ENCODE data around the gene EVL.
A peak's percentile ranks its signal among the peaks of the same experiment; 100 is the strongest.
"Not testable (repeated sequence)": the region's sequence is repeated elsewhere in the genome, so short reads cannot be mapped to it uniquely, and the experiment has no call there.

Gene EVL

GRCh38 chr14:100147691-100148464, 82.7 kb downstream of the EVL start:
- no peak for DNase-seq (ENCODE audit: low spot score)

GRCh38 chr14:100148837-100149731, 83.9 kb downstream of the EVL start:
- DNase-seq (ENCODE audit: low spot score), result no peak

GRCh38 chr14:100149851-100150611, 84.8 kb downstream of the EVL start:
- no peak for DNase-seq (ENCODE audit: low spot score)

- no peak for DNase-seq (ENCODE audit: low spot score)
These were observed 85.8 kb downstream of the EVL start for GRCh38 chr14:100150932-100151587.

- no peak for DNase-seq (ENCODE audit: low spot score)
These were observed 86.9 kb downstream of the EVL start for GRCh38 chr14:100152091-100152490.

GRCh38 chr14:100153560-100153959, 88.3 kb downstream of the EVL start:
- no peak for DNase-seq (ENCODE audit: low spot score)

- peak; percentile 50 for DNase-seq (ENCODE audit: low spot score)
These were observed 89.9 kb downstream of the EVL start for GRCh38 chr14:100155049-100155621.

- no peak for DNase-seq (ENCODE audit: low spot score)
These were observed 90.8 kb downstream of the EVL start for GRCh38 chr14:100155756-100156616.

- DNase-seq (ENCODE audit: low spot score), result no peak
These were observed 91.6 kb downstream of the EVL start for GRCh38 chr14:100156776-100157175.

GRCh38 chr14:100157548-100158232, 92.5 kb downstream of the EVL start:
- DNase-seq (ENCODE audit: low spot score), result not testable (repeated sequence)

- no peak for DNase-seq (ENCODE audit: low spot score)
These were observed 93.4 kb downstream of the EVL start for GRCh38 chr14:100158566-100159093.

- DNase-seq (ENCODE audit: low spot score), result peak; percentile 58
These were observed 94.1 kb downstream of the EVL start, which contains the start of gene DEGS2 for GRCh38 chr14:100159094-100159864. Gene DEGS2 (minus strand): TSS chr14:100159645. CDS start chr14:100159587, 58 bp downstream.

- DNase-seq (ENCODE audit: low spot score), result peak; percentile 16
These were observed 94.8 kb downstream of the EVL start for GRCh38 chr14:100159865-100160533.

GRCh38 chr14:100160534-100160916, 95.3 kb downstream of the EVL start:
- DNase-seq (ENCODE audit: low spot score), result no peak

- DNase-seq (ENCODE audit: low spot score), result no peak
These were observed 100.2 kb downstream of the EVL start for GRCh38 chr14:100165376-100165775.

GRCh38 chr14:100165831-100166440, 100.7 kb downstream of the EVL start:
- DNase-seq (ENCODE audit: low spot score), result no peak

GRCh38 chr14:100168506-100168905, 103.3 kb downstream of the EVL start:
- no peak for DNase-seq (ENCODE audit: low spot score)

- DNase-seq (ENCODE audit: low spot score), result no peak
These were observed 105.7 kb downstream of the EVL start for GRCh38 chr14:100170880-100171279.
